Testis (tissue), 2 donors: ENCODE results near the gene CLDN1.

ENCODE experiments used
- POLR2A ChIP-seq: fragments of 450-650 bp; IDR thresholded peaks from one replicate; pipeline ENCODE4 v1.6.1; 2017; ENCODE audit warnings: antibody characterized with exemption, mild to moderate bottlenecking, moderate library complexity
- TF ChIP-seq, protein P1 (sequence below), 3 experiments: fragments of 450-650 bp in 2 of 3; fragments of 200-600 bp in 1 of 3; sonication (generic) in 1 of 3; IDR thresholded peaks; one replicate each; pipeline ENCODE4 v1.5.1; 2016 to 2019; ENCODE audit warnings: antibody characterized with exemption in 3 of 3, mild to moderate bottlenecking in 2 of 3, moderate library complexity in 1 of 3

DNA sequence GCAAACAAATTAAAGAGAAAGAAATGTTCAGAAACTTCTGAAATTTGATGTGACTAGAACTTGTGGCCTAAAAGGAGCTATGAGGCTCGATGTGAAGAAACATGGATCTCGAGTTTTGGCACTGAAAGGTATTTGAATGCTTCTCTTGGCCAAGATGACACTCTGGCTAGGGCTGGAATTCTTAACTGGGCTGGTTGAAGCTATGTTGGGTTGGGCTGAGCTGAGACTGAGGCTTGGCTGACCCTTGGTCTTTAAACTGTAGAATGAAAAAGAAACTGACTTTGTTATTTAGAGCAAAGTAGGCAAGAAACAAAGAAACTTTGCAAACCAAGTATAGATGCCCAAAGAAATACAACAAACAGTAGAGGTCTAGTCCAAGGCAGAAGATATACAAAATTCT lies 37.6 kb upstream of the CLDN1 start:
- TF ChIP-seq, protein P1, sequence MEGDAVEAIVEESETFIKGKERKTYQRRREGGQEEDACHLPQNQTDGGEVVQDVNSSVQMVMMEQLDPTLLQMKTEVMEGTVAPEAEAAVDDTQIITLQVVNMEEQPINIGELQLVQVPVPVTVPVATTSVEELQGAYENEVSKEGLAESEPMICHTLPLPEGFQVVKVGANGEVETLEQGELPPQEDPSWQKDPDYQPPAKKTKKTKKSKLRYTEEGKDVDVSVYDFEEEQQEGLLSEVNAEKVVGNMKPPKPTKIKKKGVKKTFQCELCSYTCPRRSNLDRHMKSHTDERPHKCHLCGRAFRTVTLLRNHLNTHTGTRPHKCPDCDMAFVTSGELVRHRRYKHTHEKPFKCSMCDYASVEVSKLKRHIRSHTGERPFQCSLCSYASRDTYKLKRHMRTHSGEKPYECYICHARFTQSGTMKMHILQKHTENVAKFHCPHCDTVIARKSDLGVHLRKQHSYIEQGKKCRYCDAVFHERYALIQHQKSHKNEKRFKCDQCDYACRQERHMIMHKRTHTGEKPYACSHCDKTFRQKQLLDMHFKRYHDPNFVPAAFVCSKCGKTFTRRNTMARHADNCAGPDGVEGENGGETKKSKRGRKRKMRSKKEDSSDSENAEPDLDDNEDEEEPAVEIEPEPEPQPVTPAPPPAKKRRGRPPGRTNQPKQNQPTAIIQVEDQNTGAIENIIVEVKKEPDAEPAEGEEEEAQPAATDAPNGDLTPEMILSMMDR (IDR thresholded peaks at IDR 0.05), result no peak
- no peak for TF ChIP-seq POLR2A
